GM23338 (cell line): Measurements from ENCODE around the gene DBNL. TPM values are rescaled to one million over a fixed set of nuclear protein-coding genes. Genes with fewer than 3 reads are reported as not detected.

Source experiments
- ATAC-seq: fragments of 200-7000 bp; cut with Tn5 transposase; 3 replicates; pipeline ENCODE4 v1.9.1; 2020
- DNase-seq: peaks from one replicate; pipeline ENCODE4 v3.0.0-alpha.2; 2015; ENCODE audit warnings: low spot score
- H2AFZ ChIP-seq: fragments of 200-600 bp; sonication (generic); 2 replicates; pipeline ENCODE4 v1.8.0; 2016; ENCODE audit warnings: antibody characterized with exemption, mild to moderate bottlenecking, moderate library complexity
- H3F3A ChIP-seq: fragments of 200-600 bp; sonication (generic); replicated peaks from 2 replicates; pipeline ENCODE4 v1.8.0; 2017; ENCODE audit warnings: antibody characterized with exemption, mixed run types, low read depth
- H3K27ac ChIP-seq: fragments of 200-600 bp; sonication (generic); 2 replicates; pipeline ENCODE4 v1.6.1; 2016; ENCODE audit warnings: low read depth
- H3K27me3 ChIP-seq: fragments of 200-600 bp; sonication (generic); 2 replicates; pipeline ENCODE4 v1.8.0; 2016; ENCODE audit warnings: mild to moderate bottlenecking, mixed run types, moderate library complexity; ENCODE audit not compliant: insufficient read depth
- H3K36me3 ChIP-seq: fragments of 200-600 bp; sonication (generic); 2 replicates; pipeline ENCODE4 v1.8.0; 2016; ENCODE audit warnings: mild to moderate bottlenecking; ENCODE audit not compliant: insufficient read depth
- H3K4me1 ChIP-seq: fragments of 200-600 bp; sonication (generic); 2 replicates; pipeline ENCODE4 v1.8.0; 2016; ENCODE audit warnings: mild to moderate bottlenecking, moderate library complexity; ENCODE audit not compliant: insufficient read depth
- H3K4me2 ChIP-seq: fragments of 200-600 bp; sonication (generic); 2 replicates; pipeline ENCODE4 v1.7.1; 2017; ENCODE audit warnings: mixed run types
- H3K4me3 ChIP-seq: fragments of 200-600 bp; sonication (generic); 2 replicates; pipeline ENCODE4 v1.6.1; 2016; ENCODE audit warnings: mixed run types
- H3K79me2 ChIP-seq: fragments of 200-600 bp; sonication (generic); replicated peaks from 2 replicates; pipeline ENCODE4 v1.8.0; 2017; ENCODE audit warnings: mild to moderate bottlenecking; ENCODE audit not compliant: insufficient read depth
- H3K9me2 ChIP-seq: fragments of 200-600 bp; sonication (generic); 2 replicates; pipeline ENCODE4 v1.8.0; 2017; ENCODE audit not compliant: insufficient read depth
- H4K20me1 ChIP-seq: fragments of 200-600 bp; sonication (generic); replicated peaks from 2 replicates; pipeline ENCODE4 v1.8.0; 2017; ENCODE audit warnings: mild to moderate bottlenecking; ENCODE audit not compliant: insufficient read depth
- H3K27ac Mint-ChIP-seq: 2 replicates; pipeline ENCODE4 v1.8.0; 2020; ENCODE audit warnings: inconsistent platforms, mild to moderate bottlenecking, moderate library complexity, mixed read lengths
- H3K27me3 Mint-ChIP-seq: 3 replicates; pipeline ENCODE4 v1.8.0; 2022; ENCODE audit warnings: low read depth, mild to moderate bottlenecking, moderate library complexity, mixed read lengths, inconsistent platforms; ENCODE audit not compliant: insufficient read depth, poor library complexity
- H3K36me3 Mint-ChIP-seq: 3 replicates; pipeline ENCODE4 v1.8.0; 2021; ENCODE audit warnings: low read depth, mild to moderate bottlenecking, inconsistent platforms, moderate library complexity, mixed read lengths
- H3K4me1 Mint-ChIP-seq: 3 replicates; pipeline ENCODE4 v1.8.0; 2020; ENCODE audit warnings: mild to moderate bottlenecking, inconsistent platforms, mixed read lengths
- H3K4me3 Mint-ChIP-seq: 3 replicates; pipeline ENCODE4 v1.8.0; 2021; ENCODE audit warnings: moderate library complexity, mild to moderate bottlenecking, inconsistent platforms, mixed read lengths
- H3K9me3 Mint-ChIP-seq: 3 replicates; pipeline ENCODE4 v1.8.0; 2020; ENCODE audit warnings: moderate library complexity, mild to moderate bottlenecking, inconsistent platforms, mixed read lengths
- CREB1 ChIP-seq: fragments of 250-450 bp; sonication (Bioruptor Pico); IDR thresholded peaks from 2 replicates; pipeline ENCODE4 v1.5.0; 2020; ENCODE audit warnings: low read depth, mild to moderate bottlenecking, moderate library complexity
- EZH2 ChIP-seq: fragments of 200-600 bp; sonication (generic); IDR thresholded peaks from one replicate; pipeline ENCODE4 v1.8.0; 2017; ENCODE audit warnings: antibody characterized with exemption, mild to moderate bottlenecking, low read depth; ENCODE audit not compliant: unreplicated experiment
- EZH2phosphoT487 ChIP-seq: fragments of 200-600 bp; sonication (generic); IDR thresholded peaks from one replicate; pipeline ENCODE4 v1.8.1; 2018; ENCODE audit warnings: antibody characterized with exemption; ENCODE audit not compliant: unreplicated experiment
- JUNB ChIP-seq: IDR thresholded peaks from one replicate; pipeline ENCODE4 v1.6.1; 2016; ENCODE audit warnings: antibody characterized with exemption; ENCODE audit not compliant: unreplicated experiment
- NANOG ChIP-seq: IDR thresholded peaks from 2 replicates; pipeline ENCODE4 v1.6.1; 2016; ENCODE audit warnings: antibody characterized with exemption, borderline replicate concordance
- POLR2AphosphoS5 ChIP-seq: IDR thresholded peaks from 2 replicates; pipeline ENCODE4 v1.6.1; 2016; ENCODE audit warnings: antibody characterized with exemption, low read depth
- STAT1 ChIP-seq: IDR thresholded peaks from one replicate; pipeline ENCODE4 v1.6.1; 2016; ENCODE audit warnings: antibody characterized with exemption; ENCODE audit not compliant: unreplicated experiment
- ZNF114 ChIP-seq: fragments of 250-450 bp; sonication (Bioruptor Pico); IDR thresholded peaks from 2 replicates; pipeline ENCODE4 v1.5.0; 2020; ENCODE audit warnings: mild to moderate bottlenecking, moderate library complexity
- ZNF331 ChIP-seq: fragments of 250-450 bp; sonication (Bioruptor Pico); IDR thresholded peaks from 2 replicates; pipeline ENCODE4 v1.5.0; 2020; ENCODE audit warnings: low read depth, mild to moderate bottlenecking, moderate library complexity
- polyA plus RNA-seq: library from polyadenylated mRNA; unstranded; fragments of >200 nt; fragmentation: Nextera tagmentation; extraction: Ambion mirVana; gene quantifications from 2 replicates; pipeline ENCODE4 v1.2.1, GENCODE V29; 2016
- total RNA-seq: library from RNA; depleted of rRNA; stranded (reverse); fragments of >200 nt; shearing (Covaris generic); gene quantifications from 2 replicates; pipeline ENCODE4 v1.2.3, GENCODE V29; 2014
- TF ChIP-seq, protein P1 (sequence below): IDR thresholded peaks from one replicate; pipeline ENCODE4 v1.6.1; 2018; ENCODE audit warnings: antibody characterized with exemption; ENCODE audit not compliant: unreplicated experiment
- TF ChIP-seq, protein P2 (sequence below): IDR thresholded peaks from 2 replicates; pipeline ENCODE4 v1.6.1; 2016; ENCODE audit warnings: antibody characterized with exemption
- TF ChIP-seq, protein P3 (sequence below), 2 experiments: fragments of 200-600 bp in 1 of 2; sonication (generic) in 1 of 2; conservative IDR thresholded peaks; 2 replicates each; pipeline versions ENCODE4 v1.5.1 to v1.6.1; 2016 to 2017; ENCODE audit warnings: antibody characterized with exemption in 2 of 2, low read depth in 2 of 2, mild to moderate bottlenecking in 2 of 2, moderate library complexity in 1 of 2
- TF ChIP-seq, protein P4 (sequence below): fragments of 250-450 bp; sonication (Bioruptor Pico); IDR thresholded peaks from 2 replicates; pipeline ENCODE4 v1.5.0; 2020; ENCODE audit warnings: mild to moderate bottlenecking, moderate library complexity

The DBNL gene
- total and polyA plus RNA-seq, 2 experiments from 2014 or later, result 18.1 to 49.4 TPM

DNA sequence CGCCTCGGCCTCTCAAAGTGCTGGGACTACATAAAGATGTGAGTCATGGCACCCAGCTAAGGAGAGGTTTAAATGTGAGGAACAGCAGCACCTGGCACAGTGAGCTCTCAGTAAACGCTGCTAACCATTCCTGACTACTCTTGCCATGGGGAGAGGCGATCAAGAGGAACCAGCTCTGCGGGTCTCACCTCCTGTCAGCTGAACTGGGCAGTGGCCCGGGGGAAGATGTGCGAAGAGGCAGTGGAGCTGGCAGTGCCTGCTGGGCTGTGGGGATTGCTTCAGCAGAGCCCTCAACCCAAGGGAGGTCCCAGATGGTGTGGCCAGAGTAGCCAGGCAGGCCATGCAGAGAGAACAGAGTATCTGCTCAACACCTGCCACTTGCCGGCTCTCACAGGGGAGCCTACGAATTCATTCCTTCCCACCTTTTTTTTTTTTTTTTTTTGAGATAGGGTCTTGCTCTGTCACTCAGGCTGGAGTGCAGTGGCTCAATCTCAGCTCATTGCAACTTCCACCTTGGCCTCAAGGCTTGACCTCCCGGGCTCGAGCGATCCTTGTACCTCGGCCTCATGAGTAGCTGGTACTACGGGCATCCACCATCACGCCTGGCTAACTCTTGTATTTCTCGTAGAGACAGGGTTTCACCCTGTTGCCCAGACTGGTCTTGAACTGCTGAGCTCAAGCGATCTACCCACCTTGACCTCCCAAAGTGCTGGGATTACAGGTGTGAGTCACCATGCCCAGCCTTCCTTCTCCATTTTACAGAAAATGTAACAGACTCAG lies 31.0 kb downstream of the DBNL start:
- no peak overlapping the region for H2AFZ ChIP-seq
- H3K4me1 ChIP-seq, result no peaks in the 10 kb centered on the region
- H3K27me3 ChIP-seq, result no peaks in the 10 kb centered on the region
- no peaks in the 10 kb centered on the region; the same call in 1 of the 2 replicates for H3F3A ChIP-seq
- DNase-seq (no peak), ATAC-seq (no peak)
- no peaks in the 10 kb centered on the region; the same call in 1 of the 2 replicates for H4K20me1 ChIP-seq
- H3K4me3 ChIP-seq, result no peak overlapping the region
- no peak overlapping the region for H3K4me2 ChIP-seq
- TF ChIP-seq JUNB, result no peak
- TF ChIP-seq NANOG, result no peak
- TF ChIP-seq, protein P1, sequence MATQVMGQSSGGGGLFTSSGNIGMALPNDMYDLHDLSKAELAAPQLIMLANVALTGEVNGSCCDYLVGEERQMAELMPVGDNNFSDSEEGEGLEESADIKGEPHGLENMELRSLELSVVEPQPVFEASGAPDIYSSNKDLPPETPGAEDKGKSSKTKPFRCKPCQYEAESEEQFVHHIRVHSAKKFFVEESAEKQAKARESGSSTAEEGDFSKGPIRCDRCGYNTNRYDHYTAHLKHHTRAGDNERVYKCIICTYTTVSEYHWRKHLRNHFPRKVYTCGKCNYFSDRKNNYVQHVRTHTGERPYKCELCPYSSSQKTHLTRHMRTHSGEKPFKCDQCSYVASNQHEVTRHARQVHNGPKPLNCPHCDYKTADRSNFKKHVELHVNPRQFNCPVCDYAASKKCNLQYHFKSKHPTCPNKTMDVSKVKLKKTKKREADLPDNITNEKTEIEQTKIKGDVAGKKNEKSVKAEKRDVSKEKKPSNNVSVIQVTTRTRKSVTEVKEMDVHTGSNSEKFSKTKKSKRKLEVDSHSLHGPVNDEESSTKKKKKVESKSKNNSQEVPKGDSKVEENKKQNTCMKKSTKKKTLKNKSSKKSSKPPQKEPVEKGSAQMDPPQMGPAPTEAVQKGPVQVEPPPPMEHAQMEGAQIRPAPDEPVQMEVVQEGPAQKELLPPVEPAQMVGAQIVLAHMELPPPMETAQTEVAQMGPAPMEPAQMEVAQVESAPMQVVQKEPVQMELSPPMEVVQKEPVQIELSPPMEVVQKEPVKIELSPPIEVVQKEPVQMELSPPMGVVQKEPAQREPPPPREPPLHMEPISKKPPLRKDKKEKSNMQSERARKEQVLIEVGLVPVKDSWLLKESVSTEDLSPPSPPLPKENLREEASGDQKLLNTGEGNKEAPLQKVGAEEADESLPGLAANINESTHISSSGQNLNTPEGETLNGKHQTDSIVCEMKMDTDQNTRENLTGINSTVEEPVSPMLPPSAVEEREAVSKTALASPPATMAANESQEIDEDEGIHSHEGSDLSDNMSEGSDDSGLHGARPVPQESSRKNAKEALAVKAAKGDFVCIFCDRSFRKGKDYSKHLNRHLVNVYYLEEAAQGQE, result no peak
- TF ChIP-seq EZH2phosphoT487, result no peak
- TF ChIP-seq, protein P2, sequence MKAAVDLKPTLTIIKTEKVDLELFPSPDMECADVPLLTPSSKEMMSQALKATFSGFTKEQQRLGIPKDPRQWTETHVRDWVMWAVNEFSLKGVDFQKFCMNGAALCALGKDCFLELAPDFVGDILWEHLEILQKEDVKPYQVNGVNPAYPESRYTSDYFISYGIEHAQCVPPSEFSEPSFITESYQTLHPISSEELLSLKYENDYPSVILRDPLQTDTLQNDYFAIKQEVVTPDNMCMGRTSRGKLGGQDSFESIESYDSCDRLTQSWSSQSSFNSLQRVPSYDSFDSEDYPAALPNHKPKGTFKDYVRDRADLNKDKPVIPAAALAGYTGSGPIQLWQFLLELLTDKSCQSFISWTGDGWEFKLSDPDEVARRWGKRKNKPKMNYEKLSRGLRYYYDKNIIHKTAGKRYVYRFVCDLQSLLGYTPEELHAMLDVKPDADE, result no peak
- TF ChIP-seq, protein P3, sequence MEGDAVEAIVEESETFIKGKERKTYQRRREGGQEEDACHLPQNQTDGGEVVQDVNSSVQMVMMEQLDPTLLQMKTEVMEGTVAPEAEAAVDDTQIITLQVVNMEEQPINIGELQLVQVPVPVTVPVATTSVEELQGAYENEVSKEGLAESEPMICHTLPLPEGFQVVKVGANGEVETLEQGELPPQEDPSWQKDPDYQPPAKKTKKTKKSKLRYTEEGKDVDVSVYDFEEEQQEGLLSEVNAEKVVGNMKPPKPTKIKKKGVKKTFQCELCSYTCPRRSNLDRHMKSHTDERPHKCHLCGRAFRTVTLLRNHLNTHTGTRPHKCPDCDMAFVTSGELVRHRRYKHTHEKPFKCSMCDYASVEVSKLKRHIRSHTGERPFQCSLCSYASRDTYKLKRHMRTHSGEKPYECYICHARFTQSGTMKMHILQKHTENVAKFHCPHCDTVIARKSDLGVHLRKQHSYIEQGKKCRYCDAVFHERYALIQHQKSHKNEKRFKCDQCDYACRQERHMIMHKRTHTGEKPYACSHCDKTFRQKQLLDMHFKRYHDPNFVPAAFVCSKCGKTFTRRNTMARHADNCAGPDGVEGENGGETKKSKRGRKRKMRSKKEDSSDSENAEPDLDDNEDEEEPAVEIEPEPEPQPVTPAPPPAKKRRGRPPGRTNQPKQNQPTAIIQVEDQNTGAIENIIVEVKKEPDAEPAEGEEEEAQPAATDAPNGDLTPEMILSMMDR (conservative IDR thresholded peaks at IDR 0.05; ENCODE audit: low read depth in 2 of 2), result no peak
- no peak for TF ChIP-seq ZNF114 (CRISPR knock-in tag)
- no peak for TF ChIP-seq ZNF331 (CRISPR knock-in tag)
- TF ChIP-seq STAT1, result no peak
- no peak for TF ChIP-seq CREB1 (CRISPR knock-in tag)
- TF ChIP-seq, protein P4, sequence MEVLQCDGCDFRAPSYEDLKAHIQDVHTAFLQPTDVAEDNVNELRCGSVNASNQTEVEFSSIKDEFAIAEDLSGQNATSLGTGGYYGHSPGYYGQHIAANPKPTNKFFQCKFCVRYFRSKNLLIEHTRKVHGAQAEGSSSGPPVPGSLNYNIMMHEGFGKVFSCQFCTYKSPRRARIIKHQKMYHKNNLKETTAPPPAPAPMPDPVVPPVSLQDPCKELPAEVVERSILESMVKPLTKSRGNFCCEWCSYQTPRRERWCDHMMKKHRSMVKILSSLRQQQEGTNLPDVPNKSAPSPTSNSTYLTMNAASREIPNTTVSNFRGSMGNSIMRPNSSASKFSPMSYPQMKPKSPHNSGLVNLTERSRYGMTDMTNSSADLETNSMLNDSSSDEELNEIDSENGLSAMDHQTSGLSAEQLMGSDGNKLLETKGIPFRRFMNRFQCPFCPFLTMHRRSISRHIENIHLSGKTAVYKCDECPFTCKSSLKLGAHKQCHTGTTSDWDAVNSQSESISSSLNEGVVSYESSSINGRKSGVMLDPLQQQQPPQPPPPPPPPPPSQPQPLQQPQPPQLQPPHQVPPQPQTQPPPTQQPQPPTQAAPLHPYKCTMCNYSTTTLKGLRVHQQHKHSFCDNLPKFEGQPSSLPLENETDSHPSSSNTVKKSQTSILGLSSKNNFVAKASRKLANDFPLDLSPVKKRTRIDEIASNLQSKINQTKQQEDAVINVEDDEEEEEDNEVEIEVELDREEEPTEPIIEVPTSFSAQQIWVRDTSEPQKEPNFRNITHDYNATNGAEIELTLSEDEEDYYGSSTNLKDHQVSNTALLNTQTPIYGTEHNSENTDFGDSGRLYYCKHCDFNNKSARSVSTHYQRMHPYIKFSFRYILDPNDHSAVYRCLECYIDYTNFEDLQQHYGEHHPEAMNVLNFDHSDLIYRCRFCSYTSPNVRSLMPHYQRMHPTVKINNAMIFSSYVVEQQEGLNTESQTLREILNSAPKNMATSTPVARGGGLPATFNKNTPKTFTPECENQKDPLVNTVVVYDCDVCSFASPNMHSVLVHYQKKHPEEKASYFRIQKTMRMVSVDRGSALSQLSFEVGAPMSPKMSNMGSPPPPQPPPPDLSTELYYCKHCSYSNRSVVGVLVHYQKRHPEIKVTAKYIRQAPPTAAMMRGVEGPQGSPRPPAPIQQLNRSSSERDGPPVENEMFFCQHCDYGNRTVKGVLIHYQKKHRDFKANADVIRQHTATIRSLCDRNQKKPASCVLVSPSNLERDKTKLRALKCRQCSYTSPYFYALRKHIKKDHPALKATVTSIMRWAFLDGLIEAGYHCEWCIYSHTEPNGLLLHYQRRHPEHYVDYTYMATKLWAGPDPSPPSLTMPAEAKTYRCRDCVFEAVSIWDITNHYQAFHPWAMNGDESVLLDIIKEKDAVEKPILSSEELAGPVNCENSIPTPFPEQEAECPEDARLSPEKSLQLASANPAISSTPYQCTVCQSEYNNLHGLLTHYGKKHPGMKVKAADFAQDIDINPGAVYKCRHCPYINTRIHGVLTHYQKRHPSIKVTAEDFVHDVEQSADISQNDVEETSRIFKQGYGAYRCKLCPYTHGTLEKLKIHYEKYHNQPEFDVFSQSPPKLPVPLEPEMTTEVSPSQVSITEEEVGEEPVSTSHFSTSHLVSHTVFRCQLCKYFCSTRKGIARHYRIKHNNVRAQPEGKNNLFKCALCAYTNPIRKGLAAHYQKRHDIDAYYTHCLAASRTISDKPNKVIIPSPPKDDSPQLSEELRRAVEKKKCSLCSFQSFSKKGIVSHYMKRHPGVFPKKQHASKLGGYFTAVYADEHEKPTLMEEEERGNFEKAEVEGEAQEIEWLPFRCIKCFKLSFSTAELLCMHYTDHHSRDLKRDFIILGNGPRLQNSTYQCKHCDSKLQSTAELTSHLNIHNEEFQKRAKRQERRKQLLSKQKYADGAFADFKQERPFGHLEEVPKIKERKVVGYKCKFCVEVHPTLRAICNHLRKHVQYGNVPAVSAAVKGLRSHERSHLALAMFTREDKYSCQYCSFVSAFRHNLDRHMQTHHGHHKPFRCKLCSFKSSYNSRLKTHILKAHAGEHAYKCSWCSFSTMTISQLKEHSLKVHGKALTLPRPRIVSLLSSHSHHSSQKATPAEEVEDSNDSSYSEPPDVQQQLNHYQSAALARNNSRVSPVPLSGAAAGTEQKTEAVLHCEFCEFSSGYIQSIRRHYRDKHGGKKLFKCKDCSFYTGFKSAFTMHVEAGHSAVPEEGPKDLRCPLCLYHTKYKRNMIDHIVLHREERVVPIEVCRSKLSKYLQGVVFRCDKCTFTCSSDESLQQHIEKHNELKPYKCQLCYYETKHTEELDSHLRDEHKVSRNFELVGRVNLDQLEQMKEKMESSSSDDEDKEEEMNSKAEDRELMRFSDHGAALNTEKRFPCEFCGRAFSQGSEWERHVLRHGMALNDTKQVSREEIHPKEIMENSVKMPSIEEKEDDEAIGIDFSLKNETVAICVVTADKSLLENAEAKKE (CRISPR knock-in tag), result no peak
- TF ChIP-seq EZH2, result no peak
- no peak for TF ChIP-seq POLR2AphosphoS5
- H3K36me3 ChIP-seq, result no peaks in the 10 kb centered on the region
- H3K79me2 ChIP-seq, result no peaks in the 10 kb centered on the region
- Mint-ChIP-seq H3K27ac (no peak overlapping the region), H3K27me3 (peaks cover 18% of the 10 kb centered on the region), H3K4me3 (no peak overlapping the region), H3K36me3 (peaks cover 30% of the 10 kb centered on the region), H3K4me1 (no peaks in the 10 kb centered on the region; the same call in 2 of the 3 replicates), H3K9me3 (no peaks in the 10 kb centered on the region)
- no peaks in the 10 kb centered on the region for H3K9me2 ChIP-seq
- no peak overlapping the region for H3K27ac ChIP-seq
